SK-N-SH (cell line): ENCODE measurements around the gene OTOP3. TPM values are rescaled to one million over a fixed set of nuclear protein-coding genes. Genes with fewer than 3 reads are reported as not detected.

ENCODE experiments used
- CTCF ChIA-PET: fragments of 300-600, 350-600 bp; formaldehyde crosslinking; extraction: SDS; loops from one replicate; lab custom pipeline; 2021; lab: Yijun Ruan, JAX
- POLR2A ChIA-PET: fragments of 350-600 bp; sonication (Branson Sonifier 250); formaldehyde crosslinking; extraction: SDS; loops from one replicate; lab custom pipeline; 2020; ENCODE audit warnings: antibody characterized with exemption, inconsistent platforms; lab: Yijun Ruan, JAX
- DNase-seq: peaks from one replicate; pipeline ENCODE4 v3.0.0; 2012
- H2AFZ ChIP-seq: fragments of 200-600 bp; sonication (generic); 2 replicates; pipeline ENCODE4 v1.8.1; 2016; ENCODE audit warnings: antibody characterized with exemption, mild to moderate bottlenecking, low read depth
- H3F3A ChIP-seq: fragments of 200-600 bp; sonication (generic); replicated peaks from 2 replicates; pipeline ENCODE3; 2016; ENCODE audit warnings: antibody characterized with exemption, mild to moderate bottlenecking; ENCODE audit not compliant: insufficient read depth
- H3K27ac ChIP-seq, 2 experiments: fragments of 200-500 bp in 1 of 2; fragments of 200-600 bp in 1 of 2; sonication (Bioruptor generic) in 1 of 2; sonication (generic), shearing (Covaris generic) in 1 of 2; 2 replicates each; pipeline versions ENCODE4 v1.5.1 to v1.6.1; 2014 to 2016; ENCODE audit warnings: low read depth in 2 of 2, inconsistent platforms in 1 of 2, low read length in 1 of 2, mild to moderate bottlenecking in 1 of 2, mixed read lengths in 1 of 2
- H3K27me3 ChIP-seq: fragments of 200-600 bp; sonication (generic), shearing (Covaris generic); 2 replicates; pipeline ENCODE4 v1.6.1; 2016; ENCODE audit warnings: mixed run types; ENCODE audit not compliant: insufficient read depth
- H3K36me3 ChIP-seq, 2 experiments: fragments of 200-500 bp in 1 of 2; fragments of 200-600 bp in 1 of 2; sonication (Bioruptor generic) in 1 of 2; sonication (generic) in 1 of 2; replicated peaks in 1 of 2; 2 replicates each; pipeline versions ENCODE3 to v1.5.1; 2014 to 2016; ENCODE audit warnings: low read length in 1 of 2, mild to moderate bottlenecking in 1 of 2; ENCODE audit not compliant: insufficient read depth in 2 of 2, control insufficient read depth in 1 of 2
- H3K4me1 ChIP-seq, 2 experiments: fragments of 200-500 bp in 1 of 2; fragments of 200-600 bp in 1 of 2; sonication (Bioruptor generic) in 1 of 2; sonication (generic), shearing (Covaris generic) in 1 of 2; 2 replicates each; pipeline versions ENCODE4 v1.5.1 to v1.6.1; 2014 to 2016; ENCODE audit warnings: low read depth in 1 of 2, low read length in 1 of 2, mixed run types in 1 of 2; ENCODE audit not compliant: insufficient read depth in 2 of 2, control insufficient read depth in 1 of 2
- H3K4me2 ChIP-seq: fragments of 200-600 bp; sonication (generic), shearing (Covaris generic); 2 replicates; pipeline ENCODE4 v1.6.1; 2017; ENCODE audit warnings: mixed run types
- H3K4me3 ChIP-seq, 2 experiments: fragments of 200-500 bp in 1 of 2; fragments of 200-600 bp in 1 of 2; sonication (Bioruptor generic) in 1 of 2; sonication (generic), shearing (Covaris generic) in 1 of 2; 2 replicates each; pipeline versions ENCODE4 v1.5.1 to v1.8.1; 2014 to 2016; ENCODE audit warnings: low read depth in 2 of 2, inconsistent platforms in 1 of 2, low read length in 1 of 2, mild to moderate bottlenecking in 1 of 2, mixed read lengths in 1 of 2, moderate library complexity in 1 of 2
- H3K79me2 ChIP-seq: fragments of 200-600 bp; sonication (generic); 2 replicates; pipeline ENCODE4 v1.8.1; 2017; ENCODE audit warnings: mild to moderate bottlenecking; ENCODE audit not compliant: insufficient read depth
- H3K9ac ChIP-seq: fragments of 200-600 bp; sonication (generic); 2 replicates; pipeline ENCODE4 v1.6.1; 2017; ENCODE audit warnings: mixed run types
- H3K9me2 ChIP-seq: fragments of 200-600 bp; sonication (generic); 2 replicates; pipeline ENCODE4 v1.6.1; 2017; ENCODE audit warnings: mixed run types
- H3K9me3 ChIP-seq: fragments of 200-600 bp; sonication (generic); 2 replicates; pipeline ENCODE4 v1.6.1; 2017; ENCODE audit warnings: mixed run types, mild to moderate bottlenecking, moderate library complexity
- H4K20me1 ChIP-seq: fragments of 200-600 bp; sonication (generic); 2 replicates; pipeline ENCODE4 v1.6.1; 2017; ENCODE audit warnings: mild to moderate bottlenecking, mixed run types; ENCODE audit not compliant: insufficient read depth
- ELF1 ChIP-seq: IDR thresholded peaks from 2 replicates; pipeline ENCODE4 v1.4.0; 2012
- EZH2phosphoT487 ChIP-seq: fragments of 200-600 bp; sonication (generic); IDR thresholded peaks from 2 replicates; pipeline ENCODE4 v1.6.1; 2017; ENCODE audit warnings: low read depth, mixed run types, mild to moderate bottlenecking, antibody characterized with exemption, moderate library complexity, borderline replicate concordance
- FOXM1 ChIP-seq: IDR thresholded peaks from 2 replicates; pipeline ENCODE4 v1.4.0; 2012; ENCODE audit warnings: low read depth, mild to moderate bottlenecking
- GABPA ChIP-seq: IDR thresholded peaks from 2 replicates; pipeline ENCODE4 v1.4.0; 2012; ENCODE audit warnings: low read depth, mild to moderate bottlenecking
- JUND ChIP-seq: IDR thresholded peaks from 2 replicates; pipeline ENCODE4 v1.4.0; 2012
- MXI1 ChIP-seq: IDR thresholded peaks from 2 replicates; pipeline ENCODE4 v1.6.1; 2012; ENCODE audit warnings: mild to moderate bottlenecking, low read depth, low read length, improper control_type of control experiment
- NFIC ChIP-seq: IDR thresholded peaks from 2 replicates; pipeline ENCODE4 v1.4.0; 2012; ENCODE audit warnings: borderline replicate concordance
- NRF1 ChIP-seq: IDR thresholded peaks from 2 replicates; pipeline ENCODE4 v1.6.1; 2012; ENCODE audit warnings: low read depth, mild to moderate bottlenecking, low read length
- POLR2AphosphoS5 ChIP-seq: IDR thresholded peaks from 2 replicates; pipeline ENCODE4 v1.6.1; 2012; ENCODE audit warnings: low read depth, low read length
- RAD21 ChIP-seq: IDR thresholded peaks from 2 replicates; pipeline ENCODE4 v1.6.1; 2012; ENCODE audit warnings: mild to moderate bottlenecking, low read length
- RFX5 ChIP-seq: IDR thresholded peaks from 2 replicates; pipeline ENCODE4 v1.6.1; 2012; ENCODE audit warnings: mild to moderate bottlenecking, improper control_type of control experiment, low read length
- RXRA ChIP-seq: IDR thresholded peaks from 2 replicates; pipeline ENCODE4 v1.4.0; 2012; ENCODE audit warnings: low read depth, mild to moderate bottlenecking, borderline replicate concordance
- TCF12 ChIP-seq: IDR thresholded peaks from 2 replicates; pipeline ENCODE4 v1.4.0; 2012
- TEAD4 ChIP-seq: IDR thresholded peaks from 2 replicates; pipeline ENCODE4 v1.4.0; 2012; ENCODE audit warnings: mild to moderate bottlenecking, borderline replicate concordance; ENCODE audit not compliant: insufficient read depth
- ZBTB33 ChIP-seq: IDR thresholded peaks from 2 replicates; pipeline ENCODE4 v1.4.0; 2012; ENCODE audit warnings: low read depth, borderline replicate concordance
- WGBS: methylation state at CpG from one replicate; pipeline ENCODE4 v1.1.6; 2017; ENCODE audit warnings: low lambda C conversion rate; 5-methylcytosine and 5-hydroxymethylcytosine counted together
- polyA plus RNA-seq, 3 experiments: library from polyadenylated mRNA; depleted of rRNA; stranded (reverse); fragments of >200 nt; gene quantifications; 2 replicates each; pipeline ENCODE4 v1.2.3, GENCODE V29; 2012
- TF ChIP-seq, protein P1 (sequence below): fragments of 150-350 bp; IDR thresholded peaks from 2 replicates; pipeline ENCODE4 v1.6.1; 2017; ENCODE audit warnings: antibody characterized with exemption, low read length, low read depth, borderline replicate concordance
- TF ChIP-seq, protein P2 (sequence below): fragments of 150-350 bp; IDR thresholded peaks from 2 replicates; pipeline ENCODE4 v1.6.1; 2016; ENCODE audit warnings: mild to moderate bottlenecking, low read depth, low read length
- TF ChIP-seq, protein P3 (sequence below): IDR thresholded peaks from 2 replicates; pipeline ENCODE4 v1.4.0; 2012; ENCODE audit warnings: low read depth

The OTOP3 gene
- polyA plus RNA-seq, 1 of the 3 experiments (the other 2 are of a cell fraction) = not detected

GRCh38 chr17:74921769-74922168 is 13.9 kb upstream of the OTOP3 start:
- Histone ChIP-seq H3F3A (no peaks in the 10 kb centered on the region), H3K4me2 (no peak overlapping the region), H3K9me2 (no peaks in the 10 kb centered on the region), H3K4me3 (no peak overlapping the region), H4K20me1 (peaks cover 3% of the 10 kb centered on the region; the same call in 1 of the 2 replicates), H3K36me3 (no peaks in the 10 kb centered on the region), H2AFZ (no peak overlapping the region), H3K9ac (no peak overlapping the region), H3K79me2 (no peaks in the 10 kb centered on the region), H3K9me3 (no peaks in the 10 kb centered on the region), H3K27ac (no peak overlapping the region), H3K27me3 (peaks cover 53% of the 10 kb centered on the region), H3K4me1 (peaks cover 0 to 19% of the 10 kb centered on the region in 2 experiments; a peak in 1 of 4 replicates)
- POLR2A ChIA-PET = interaction anchor here (1.0 kb wide), 1 partner anchor 13 kb away, joined by 3 read pairs; no protein-coding TSS in a partner anchor
- CTCF ChIA-PET = interaction anchor here (1.0 to 12.1 kb wide), 11 partner anchors 10 to 280 kb away, joined by 3 to 286 read pairs (median 8); partner anchors contain the start of gene MRPL58
- WGBS = 75% methylated on average over 1 of the region's 2 CpGs
- TF ChIP-seq NRF1 (no peak), RAD21 (no peak), TCF12 (no peak), GABPA (no peak)
- TF ChIP-seq, protein P1, sequence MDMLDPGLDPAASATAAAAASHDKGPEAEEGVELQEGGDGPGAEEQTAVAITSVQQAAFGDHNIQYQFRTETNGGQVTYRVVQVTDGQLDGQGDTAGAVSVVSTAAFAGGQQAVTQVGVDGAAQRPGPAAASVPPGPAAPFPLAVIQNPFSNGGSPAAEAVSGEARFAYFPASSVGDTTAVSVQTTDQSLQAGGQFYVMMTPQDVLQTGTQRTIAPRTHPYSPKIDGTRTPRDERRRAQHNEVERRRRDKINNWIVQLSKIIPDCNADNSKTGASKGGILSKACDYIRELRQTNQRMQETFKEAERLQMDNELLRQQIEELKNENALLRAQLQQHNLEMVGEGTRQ = no peak
- TF ChIP-seq, protein P2, sequence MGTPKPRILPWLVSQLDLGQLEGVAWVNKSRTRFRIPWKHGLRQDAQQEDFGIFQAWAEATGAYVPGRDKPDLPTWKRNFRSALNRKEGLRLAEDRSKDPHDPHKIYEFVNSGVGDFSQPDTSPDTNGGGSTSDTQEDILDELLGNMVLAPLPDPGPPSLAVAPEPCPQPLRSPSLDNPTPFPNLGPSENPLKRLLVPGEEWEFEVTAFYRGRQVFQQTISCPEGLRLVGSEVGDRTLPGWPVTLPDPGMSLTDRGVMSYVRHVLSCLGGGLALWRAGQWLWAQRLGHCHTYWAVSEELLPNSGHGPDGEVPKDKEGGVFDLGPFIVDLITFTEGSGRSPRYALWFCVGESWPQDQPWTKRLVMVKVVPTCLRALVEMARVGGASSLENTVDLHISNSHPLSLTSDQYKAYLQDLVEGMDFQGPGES = no peak
- no peak for DNase-seq

DNA sequence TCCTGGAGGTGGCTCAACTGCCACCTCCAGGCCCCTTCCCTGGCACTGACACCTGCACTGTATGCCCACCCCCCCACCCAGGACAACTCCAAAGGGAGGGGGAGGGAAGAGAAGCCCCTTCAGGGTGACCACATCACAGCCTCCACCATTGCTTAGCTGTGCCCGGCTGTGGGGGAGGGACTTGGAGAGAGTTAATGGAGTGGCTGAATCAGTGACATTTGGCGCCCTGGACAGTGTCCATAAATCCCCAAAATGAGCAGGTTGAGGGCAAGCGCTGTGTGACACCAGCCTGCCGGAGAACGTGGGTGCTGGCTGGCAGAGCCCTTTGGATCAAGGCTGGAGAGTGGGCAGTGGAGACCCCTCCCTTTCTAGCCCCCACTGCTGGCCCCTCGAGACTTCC is 13.5 kb upstream of the OTOP3 start:
- no peak for TF ChIP-seq TEAD4
- no peak for TF ChIP-seq FOXM1
- TF ChIP-seq ZBTB33 = no peak
- TF ChIP-seq RXRA = no peak
- TF ChIP-seq RAD21 = no peak
- no peak for TF ChIP-seq MXI1
- TF ChIP-seq GABPA = no peak
- no peak for TF ChIP-seq POLR2AphosphoS5
- TF ChIP-seq RFX5 = no peak
- no peak for TF ChIP-seq NFIC
- TF ChIP-seq NRF1 = no peak
- TF ChIP-seq, protein P3, sequence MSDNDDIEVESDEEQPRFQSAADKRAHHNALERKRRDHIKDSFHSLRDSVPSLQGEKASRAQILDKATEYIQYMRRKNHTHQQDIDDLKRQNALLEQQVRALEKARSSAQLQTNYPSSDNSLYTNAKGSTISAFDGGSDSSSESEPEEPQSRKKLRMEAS = no peak
- TF ChIP-seq, protein P1 = no peak
- no peak for TF ChIP-seq JUND
- TF ChIP-seq ELF1 = no peak
- TF ChIP-seq EZH2phosphoT487 = no peak
- CTCF ChIA-PET = interaction anchor here (0.6 to 12.1 kb wide), 29 partner anchors 8 to 749 kb away, joined by 3 to 286 read pairs (median 8); partner anchors contain the start of genes FADS6, FDXR, HID1 and MRPL58
- POLR2A ChIA-PET = interaction anchor here (1.0 kb wide), 1 partner anchor 13 kb away, joined by 3 read pairs; no protein-coding TSS in a partner anchor
- no peak for DNase-seq
- peaks cover 0 to 19% of the 10 kb centered on the region in 2 experiments; a peak in 1 of 4 replicates for H3K4me1 ChIP-seq
- no peak overlapping the region for H3K9ac ChIP-seq
- no peaks in the 10 kb centered on the region for H3K9me2 ChIP-seq
- peaks cover 57% of the 10 kb centered on the region for H3K27me3 ChIP-seq
- H3K27ac ChIP-seq = no peak overlapping the region
- peaks cover 3% of the 10 kb centered on the region; the same call in 1 of the 2 replicates for H4K20me1 ChIP-seq
- no peaks in the 10 kb centered on the region for H3F3A ChIP-seq
- H3K4me2 ChIP-seq = no peak overlapping the region
- no peaks in the 10 kb centered on the region for H3K79me2 ChIP-seq
- H3K36me3 ChIP-seq = no peaks in the 10 kb centered on the region
- H3K4me3 ChIP-seq = no peak overlapping the region
- no peak overlapping the region for H2AFZ ChIP-seq
- no peaks in the 10 kb centered on the region for H3K9me3 ChIP-seq
- 73% methylated on average over 6 of the region's 6 CpGs for WGBS
